IPS DF 6.9 (cell line): Measurements from ENCODE around the gene ERO1B.
A peak's percentile ranks its signal among the peaks of the same experiment; 100 is the strongest.

Experiments used
- DNase-seq: peaks from one replicate; pipeline ENCODE4 v3.0.0-alpha.2; 2013; ENCODE audit warnings: low read depth, low spot score
- H3K27ac ChIP-seq: one replicate; pipeline ENCODE4 v1.5.1; 2013; ENCODE audit warnings: low read length, control low read depth
- H3K27me3 ChIP-seq: 2 replicates; pipeline ENCODE4 v1.6.1; 2013; ENCODE audit warnings: mild to moderate bottlenecking, low read length; ENCODE audit not compliant: control insufficient read depth, insufficient read depth
- H3K36me3 ChIP-seq: 2 replicates; pipeline ENCODE4 v1.6.1; 2013; ENCODE audit warnings: low read length; ENCODE audit not compliant: control insufficient read depth, insufficient read depth
- H3K4me1 ChIP-seq: 2 replicates; pipeline ENCODE4 v1.6.1; 2013; ENCODE audit warnings: low read length; ENCODE audit not compliant: control insufficient read depth, insufficient read depth
- H3K4me3 ChIP-seq: 2 replicates; pipeline ENCODE4 v1.5.1; 2013; ENCODE audit warnings: mild to moderate bottlenecking, low read length
- H3K9me3 ChIP-seq: 2 replicates; pipeline ENCODE4 v1.6.1; 2013; ENCODE audit warnings: low read length, inconsistent platforms; ENCODE audit not compliant: control insufficient read depth, insufficient read depth
- WGBS: extraction: QIAGEN DNeasy Blood & Tissue Kit; methylation state at CpG from one replicate; pipeline ENCODE4 v1.1.7; 2013; ENCODE audit warnings: mixed read lengths, missing lambda C conversion rate; ENCODE audit not compliant: insufficient read length, insufficient coverage; 5-methylcytosine and 5-hydroxymethylcytosine counted together

Gene ERO1B

GRCh38 chr1:236281198-236281653, 532 bp downstream of the ERO1B start:
- no CpG with 5 or more reads among the region's 38 CpGs for WGBS
- H3K9me3 ChIP-seq, result no peaks in the 10 kb centered on the region
- H3K4me1 ChIP-seq, result no peaks in the 10 kb centered on the region
- H3K27me3 ChIP-seq, result peaks cover 3% of the 10 kb centered on the region; the same call in 1 of the 2 replicates
- no peak overlapping the region for H3K27ac ChIP-seq
- DNase-seq, result no peak
- H3K36me3 ChIP-seq, result no peaks in the 10 kb centered on the region
- peak overlapping the region; percentile 89 for H3K4me3 ChIP-seq

GRCh38 chr1:236280438-236281197, 1.1 kb downstream of the ERO1B start:
- DNase-seq, result no peak
- H3K27me3 ChIP-seq, result peaks cover 3% of the 10 kb centered on the region; the same call in 1 of the 2 replicates
- no CpG with 5 or more reads among the region's 13 CpGs for WGBS
- no peak overlapping the region for H3K27ac ChIP-seq
- no peaks in the 10 kb centered on the region for H3K4me1 ChIP-seq
- H3K9me3 ChIP-seq, result no peaks in the 10 kb centered on the region
- no peaks in the 10 kb centered on the region for H3K36me3 ChIP-seq
- peak overlapping the region; percentile 89 for H3K4me3 ChIP-seq

- H3K4me1 ChIP-seq, result no peaks in the 10 kb centered on the region
- no peak for DNase-seq
- H3K4me3 ChIP-seq, result no peak overlapping the region
- H3K9me3 ChIP-seq, result no peaks in the 10 kb centered on the region
- WGBS, result no CpG with 5 or more reads among the region's 1 CpG
- H3K27me3 ChIP-seq, result no peaks in the 10 kb centered on the region; the same call in 1 of the 2 replicates
- no peaks in the 10 kb centered on the region for H3K36me3 ChIP-seq
- no peak overlapping the region for H3K27ac ChIP-seq
These were observed 6.2 kb downstream of the ERO1B start for GRCh38 chr1:236275586-236275985.

GRCh38 chr1:236275061-236275460, 6.7 kb downstream of the ERO1B start:
- H3K27me3 ChIP-seq, result no peaks in the 10 kb centered on the region
- H3K4me3 ChIP-seq, result no peak overlapping the region
- no peaks in the 10 kb centered on the region for H3K9me3 ChIP-seq
- H3K36me3 ChIP-seq, result no peaks in the 10 kb centered on the region
- DNase-seq, result no peak
- no peak overlapping the region for H3K27ac ChIP-seq
- H3K4me1 ChIP-seq, result no peaks in the 10 kb centered on the region

GRCh38 chr1:236273358-236273757, 8.4 kb downstream of the ERO1B start:
- no peaks in the 10 kb centered on the region for H3K36me3 ChIP-seq
- no CpG with 5 or more reads among the region's 2 CpGs for WGBS
- no peaks in the 10 kb centered on the region for H3K27me3 ChIP-seq
- H3K9me3 ChIP-seq, result no peaks in the 10 kb centered on the region
- no peak overlapping the region for H3K27ac ChIP-seq
- no peak for DNase-seq
- H3K4me1 ChIP-seq, result no peaks in the 10 kb centered on the region
- H3K4me3 ChIP-seq, result no peak overlapping the region

- no peaks in the 10 kb centered on the region for H3K27me3 ChIP-seq
- H3K9me3 ChIP-seq, result no peaks in the 10 kb centered on the region
- H3K36me3 ChIP-seq, result no peaks in the 10 kb centered on the region
- no peak for DNase-seq
- H3K4me3 ChIP-seq, result no peak overlapping the region
- no peaks in the 10 kb centered on the region for H3K4me1 ChIP-seq
- no peak overlapping the region for H3K27ac ChIP-seq
These were observed 12.3 kb downstream of the ERO1B start for GRCh38 chr1:236269439-236269838.

GRCh38 chr1:236261898-236262297, 19.9 kb downstream of the ERO1B start:
- DNase-seq, result no peak
- Histone ChIP-seq H3K36me3 (no peaks in the 10 kb centered on the region), H3K4me1 (no peaks in the 10 kb centered on the region), H3K9me3 (no peaks in the 10 kb centered on the region), H3K4me3 (no peak overlapping the region), H3K27ac (no peak overlapping the region), H3K27me3 (no peaks in the 10 kb centered on the region)

GRCh38 chr1:236261033-236261432, 20.7 kb downstream of the ERO1B start:
- Histone ChIP-seq H3K27ac (no peak overlapping the region), H3K36me3 (no peaks in the 10 kb centered on the region), H3K9me3 (no peaks in the 10 kb centered on the region), H3K4me1 (no peaks in the 10 kb centered on the region), H3K27me3 (no peaks in the 10 kb centered on the region), H3K4me3 (no peak overlapping the region)
- no peak for DNase-seq
- no CpG with 5 or more reads among the region's 1 CpG for WGBS

- no CpG with 5 or more reads among the region's 1 CpG for WGBS
- H3K36me3 ChIP-seq, result no peaks in the 10 kb centered on the region
These were observed 22.7 kb downstream of the ERO1B start for GRCh38 chr1:236259043-236259442.

GRCh38 chr1:236258114-236258622, 23.6 kb downstream of the ERO1B start:
- WGBS, result no CpG with 5 or more reads among the region's 4 CpGs
- H3K36me3 ChIP-seq, result no peaks in the 10 kb centered on the region
- no peak overlapping the region for H3K4me3 ChIP-seq
- no peak overlapping the region for H3K27ac ChIP-seq
- H3K9me3 ChIP-seq, result no peaks in the 10 kb centered on the region
- no peak for DNase-seq
- no peaks in the 10 kb centered on the region for H3K4me1 ChIP-seq
- H3K27me3 ChIP-seq, result no peaks in the 10 kb centered on the region

More at GRCh38 chr1:236259043-236259442, 22.7 kb downstream of the ERO1B start:
- Histone ChIP-seq H3K27me3 (no peaks in the 10 kb centered on the region), H3K4me1 (no peaks in the 10 kb centered on the region), H3K27ac (no peak overlapping the region), H3K9me3 (no peaks in the 10 kb centered on the region), H3K4me3 (no peak overlapping the region)
- DNase-seq, result no peak

GRCh38 chr1:236257216-236257615, 24.5 kb downstream of the ERO1B start:
- Histone ChIP-seq H3K4me3 (no peak overlapping the region), H3K9me3 (no peaks in the 10 kb centered on the region), H3K27ac (no peak overlapping the region), H3K4me1 (no peaks in the 10 kb centered on the region), H3K36me3 (no peaks in the 10 kb centered on the region), H3K27me3 (no peaks in the 10 kb centered on the region)
- no peak for DNase-seq
